ENCODE data around the gene TLK1. TPM values are rescaled to one million over a fixed set of nuclear protein-coding genes. Genes with fewer than 3 reads are reported as not detected.
"Not testable (repeated sequence)": the region's sequence is repeated elsewhere in the genome, so short reads cannot be mapped to it uniquely, and the experiment has no call there.

The TLK1 gene
- total RNA-seq, 4 donors from 2014 or later, result 41.0 to 57.6 (median 51.6) TPM

GRCh38 chr2:171080607-171081006, 80.1 kb downstream of the TLK1 start:
- WGBS, 2 donors, result 92 to 95% methylated on average over 6 of the region's 6 CpGs
- intact Hi-C loops (cut with DNase I), result no loop called here
- TF ChIP-seq, protein P1, sequence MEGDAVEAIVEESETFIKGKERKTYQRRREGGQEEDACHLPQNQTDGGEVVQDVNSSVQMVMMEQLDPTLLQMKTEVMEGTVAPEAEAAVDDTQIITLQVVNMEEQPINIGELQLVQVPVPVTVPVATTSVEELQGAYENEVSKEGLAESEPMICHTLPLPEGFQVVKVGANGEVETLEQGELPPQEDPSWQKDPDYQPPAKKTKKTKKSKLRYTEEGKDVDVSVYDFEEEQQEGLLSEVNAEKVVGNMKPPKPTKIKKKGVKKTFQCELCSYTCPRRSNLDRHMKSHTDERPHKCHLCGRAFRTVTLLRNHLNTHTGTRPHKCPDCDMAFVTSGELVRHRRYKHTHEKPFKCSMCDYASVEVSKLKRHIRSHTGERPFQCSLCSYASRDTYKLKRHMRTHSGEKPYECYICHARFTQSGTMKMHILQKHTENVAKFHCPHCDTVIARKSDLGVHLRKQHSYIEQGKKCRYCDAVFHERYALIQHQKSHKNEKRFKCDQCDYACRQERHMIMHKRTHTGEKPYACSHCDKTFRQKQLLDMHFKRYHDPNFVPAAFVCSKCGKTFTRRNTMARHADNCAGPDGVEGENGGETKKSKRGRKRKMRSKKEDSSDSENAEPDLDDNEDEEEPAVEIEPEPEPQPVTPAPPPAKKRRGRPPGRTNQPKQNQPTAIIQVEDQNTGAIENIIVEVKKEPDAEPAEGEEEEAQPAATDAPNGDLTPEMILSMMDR (IDR thresholded peaks at IDR 0.05), result no peak
- TF ChIP-seq POLR2A (IDR thresholded peaks at IDR 0.05), result no peak
- Histone ChIP-seq H3K9me3 (no peaks in the 10 kb centered on the region), H3K4me1 (no peaks in the 10 kb centered on the region), H3K36me3 (no peaks in the 10 kb centered on the region), H3K27me3 (no peaks in the 10 kb centered on the region), H3K27ac (no peak overlapping the region), H3K4me3 (replicated peaks in 1 of 3) (no peak overlapping the region)
- no peak for DNase-seq

DNA sequence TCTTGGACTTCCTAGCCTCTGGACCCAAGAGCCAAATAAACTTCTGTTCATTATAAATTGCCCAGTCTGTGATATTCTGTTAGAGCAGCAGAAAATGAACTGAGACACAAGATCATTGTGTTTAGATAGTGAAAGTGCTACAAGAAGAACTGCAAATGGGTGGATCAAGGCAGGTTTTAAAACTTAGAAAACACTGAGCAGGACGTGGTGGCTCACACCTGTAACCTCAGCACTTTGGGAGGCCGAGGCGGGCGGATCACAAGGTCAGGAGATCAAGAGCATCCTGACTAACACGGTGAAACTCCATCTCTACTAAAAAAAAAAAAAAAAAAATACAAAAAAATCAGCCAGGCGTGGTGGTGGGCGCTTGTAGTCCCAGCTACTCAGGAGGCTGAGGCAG, 84.3 kb downstream of the TLK1 start:
- H3K4me1 ChIP-seq; intact Hi-C loops (cut with DNase I); H3K4me3 ChIP-seq (replicated peaks in 1 of 3); H3K27ac ChIP-seq; H3K36me3 ChIP-seq; DNase-seq; H3K27me3 ChIP-seq; H3K9me3 ChIP-seq: not testable (repeated sequence)
- 95 to 97% methylated on average over 7 of the region's 7 CpGs for WGBS, 2 donors

- H3K36me3 ChIP-seq, result no peaks in the 10 kb centered on the region
- H3K4me3 ChIP-seq (replicated peaks in 1 of 3), result no peak overlapping the region
- intact Hi-C loops (cut with DNase I), result no loop called here
- DNase-seq, result no peak
- no peaks in the 10 kb centered on the region for H3K27me3 ChIP-seq
- WGBS, 2 donors, result 97 to 98% methylated on average over 5 of the region's 5 CpGs
- H3K27ac ChIP-seq, result no peak overlapping the region
- no peaks in the 10 kb centered on the region for H3K4me1 ChIP-seq
- TF ChIP-seq, protein P1 (IDR thresholded peaks at IDR 0.05), result no peak
- no peak for TF ChIP-seq POLR2A (IDR thresholded peaks at IDR 0.05)
- H3K9me3 ChIP-seq, result no peaks in the 10 kb centered on the region
Measured at GRCh38 chr2:171072164-171072563, 88.5 kb downstream of the TLK1 start.

GRCh38 chr2:171069286-171069956, 91.3 kb downstream of the TLK1 start:
- intact Hi-C loops (cut with DNase I), result no loop called here
- H3K4me3 ChIP-seq (replicated peaks in 1 of 3), result no peak overlapping the region
- TF ChIP-seq POLR2A (IDR thresholded peaks at IDR 0.05), result no peak
- TF ChIP-seq, protein P1 (IDR thresholded peaks at IDR 0.05), result no peak
- H3K9me3 ChIP-seq, result no peaks in the 10 kb centered on the region
- H3K27me3 ChIP-seq, result no peaks in the 10 kb centered on the region
- no peaks in the 10 kb centered on the region for H3K36me3 ChIP-seq
- DNase-seq, result no peak
- 92 to 93% methylated on average over 8 of the region's 8 CpGs for WGBS, 2 donors
- H3K4me1 ChIP-seq, result peaks cover 0 to 3% of the 10 kb centered on the region in 2 donors
- H3K27ac ChIP-seq, result no peak overlapping the region

GRCh38 chr2:171066110-171066509, 94.6 kb downstream of the TLK1 start:
- Histone ChIP-seq H3K9me3 (no peaks in the 10 kb centered on the region), H3K4me3 (replicated peaks in 1 of 3) (no peak overlapping the region), H3K27me3 (no peaks in the 10 kb centered on the region), H3K4me1 (peaks cover 0 to 6% of the 10 kb centered on the region in 2 donors), H3K36me3 (no peaks in the 10 kb centered on the region), H3K27ac (no peak overlapping the region)
- TF ChIP-seq, protein P1 (IDR thresholded peaks at IDR 0.05), result no peak
- TF ChIP-seq POLR2A (IDR thresholded peaks at IDR 0.05), result no peak
- intact Hi-C loops (cut with DNase I), result no loop called here
- no peak for DNase-seq
- 97 to 98% methylated on average over 1 of the region's 1 CpG for WGBS, 2 donors

Measured in thyroid gland (tissue), 4 donors.